ENCODE measurements around the gene KIAA1958.
A peak's percentile ranks its signal among the peaks of the same experiment; 100 is the strongest.
"Not testable (repeated sequence)": the region's sequence is repeated elsewhere in the genome, so short reads cannot be mapped to it uniquely, and the experiment has no call there.

The KIAA1958 gene

DNA sequence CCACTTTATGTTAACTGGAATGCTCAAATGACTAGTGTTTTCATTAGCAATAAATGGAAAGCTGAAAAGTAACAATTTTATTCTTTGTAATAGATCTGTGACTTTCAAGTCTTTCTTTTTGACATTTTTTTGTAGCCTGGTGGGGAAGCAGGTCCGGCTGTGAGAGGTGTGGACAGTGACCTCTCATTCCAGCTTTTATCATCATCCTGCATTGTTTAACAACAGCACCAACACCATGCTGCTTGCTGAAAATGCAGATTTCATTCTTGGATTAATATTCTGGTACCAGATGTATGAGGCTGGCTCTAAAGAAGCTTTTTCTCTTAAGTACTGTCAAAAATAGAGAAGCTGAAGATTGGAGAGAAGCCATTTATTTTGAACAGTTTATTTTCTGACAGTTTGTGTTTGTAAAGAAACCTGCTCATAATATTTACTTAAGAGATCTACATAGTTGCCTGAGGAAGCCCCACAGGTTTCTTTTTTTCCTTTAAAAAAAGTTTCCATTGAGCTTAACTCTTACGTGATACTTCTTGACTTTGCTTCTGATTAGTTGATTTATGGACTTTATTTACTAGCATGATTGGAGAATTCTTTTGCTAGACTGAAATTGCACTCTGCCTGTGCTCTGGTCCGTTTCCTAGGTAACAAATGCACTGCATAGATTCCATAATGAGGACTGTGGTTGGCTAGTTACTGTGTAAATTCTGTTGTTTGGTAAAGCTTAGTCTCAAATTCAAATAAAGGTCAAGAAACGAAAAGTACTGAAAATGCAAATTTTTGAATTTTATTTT is 3.4 kb downstream of the KIAA1958 start:
- no peak for DNase-seq

DNA sequence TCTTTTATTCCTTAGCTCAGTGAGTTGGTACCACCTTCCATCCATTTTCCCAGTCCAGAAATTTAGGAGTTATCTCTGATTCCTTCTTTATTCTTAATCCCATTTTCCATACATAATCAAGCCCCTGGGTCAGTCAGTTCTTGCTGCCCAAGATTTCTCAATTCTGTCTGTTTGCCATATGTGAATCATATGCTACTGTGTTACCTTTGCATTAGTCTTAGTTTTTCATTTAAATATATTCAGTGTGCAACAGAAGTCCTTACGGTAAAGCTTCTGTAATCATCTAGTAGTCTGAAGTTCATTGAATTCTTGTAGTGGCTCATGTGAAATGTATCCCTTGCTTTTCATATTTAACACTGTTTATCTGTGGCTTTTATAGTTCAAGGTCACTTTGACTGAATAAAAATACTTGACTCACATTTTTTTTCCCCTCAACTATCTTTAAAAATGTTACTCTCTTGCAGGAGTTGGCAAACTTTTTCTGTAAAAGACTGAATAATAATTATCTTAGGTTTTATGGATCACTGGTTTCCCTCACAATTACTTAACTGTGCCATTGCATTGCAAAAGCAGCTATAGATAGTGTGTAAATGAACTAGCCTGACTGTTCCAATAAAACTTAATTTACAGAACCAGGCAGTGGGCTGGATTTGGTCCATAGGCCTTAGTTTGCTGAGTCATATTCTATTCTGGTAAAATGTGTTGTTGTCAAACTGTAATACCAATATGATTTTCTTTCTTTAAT is 6.9 kb downstream of the KIAA1958 start:
- DNase-seq: no peak

DNA sequence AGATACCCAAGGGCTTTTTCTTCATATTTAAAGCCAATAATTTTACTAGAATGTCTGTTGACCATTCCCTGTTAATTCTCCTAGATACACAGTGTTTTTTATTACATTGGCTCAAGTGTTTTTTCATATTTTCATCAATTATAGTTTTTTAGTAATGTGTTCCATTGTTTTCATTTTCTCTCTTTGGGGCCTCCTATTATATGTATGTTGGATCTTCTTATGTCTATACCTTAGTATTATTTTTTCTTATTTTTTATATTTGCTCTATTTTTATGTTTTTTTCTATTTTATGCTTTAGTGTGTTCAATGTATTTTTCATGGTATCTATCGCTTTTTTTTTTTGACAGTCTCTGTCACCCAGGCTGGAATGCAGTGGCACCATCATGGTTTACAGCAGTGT is 7.5 kb downstream of the KIAA1958 start:
- no peak for DNase-seq

DNA sequence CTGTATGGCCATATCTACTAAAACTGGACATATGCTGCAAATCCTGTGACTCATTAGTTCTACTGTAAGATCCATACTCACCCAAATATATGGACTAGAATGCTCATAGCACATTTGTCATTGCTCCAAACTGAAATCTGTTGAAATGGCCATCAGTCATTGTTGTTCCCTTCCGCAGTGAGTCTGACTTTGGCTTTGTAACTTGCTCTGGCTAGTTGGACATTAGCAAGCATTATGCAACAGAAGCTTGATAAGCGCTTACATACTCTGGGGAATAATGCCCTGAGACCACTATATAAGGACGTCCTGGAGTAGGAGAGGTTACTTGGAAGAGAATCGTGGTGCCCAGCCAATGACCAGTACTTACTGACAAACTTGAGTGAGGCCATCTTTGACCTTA is 9.0 kb downstream of the KIAA1958 start:
- DNase-seq: peak; percentile 24 to 43

DNA sequence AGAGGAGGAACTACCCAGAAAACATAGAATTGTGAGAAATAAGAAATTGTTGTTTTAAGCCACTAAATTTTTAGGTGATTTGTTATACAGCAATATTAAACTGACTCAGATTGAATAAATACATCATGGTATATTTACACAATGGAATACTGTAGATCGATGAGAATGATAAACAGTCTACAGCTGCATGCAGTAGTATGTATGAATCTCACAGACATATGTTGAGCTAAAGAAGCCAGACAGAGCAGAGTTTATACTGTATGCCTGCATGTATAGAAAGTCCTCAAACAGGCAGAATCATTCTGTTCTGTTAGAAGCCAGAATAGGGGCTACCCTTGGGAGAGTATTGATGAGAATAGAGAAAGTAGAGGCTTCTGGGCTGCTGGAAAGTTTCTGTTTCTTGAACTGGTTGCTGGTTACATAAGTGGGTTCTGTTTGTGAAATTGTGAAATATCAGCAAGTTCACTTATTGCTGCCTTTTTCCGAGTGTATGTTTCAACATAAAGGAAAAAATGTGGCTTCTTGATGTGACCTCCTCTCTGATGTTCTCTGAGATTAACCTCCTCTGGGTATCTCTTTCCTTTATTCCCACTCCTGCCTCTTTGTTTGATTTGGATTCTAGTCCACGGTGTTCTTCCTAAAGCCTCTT is 9.6 kb downstream of the KIAA1958 start:
- DNase-seq: peak; percentile 78 to 83

DNA sequence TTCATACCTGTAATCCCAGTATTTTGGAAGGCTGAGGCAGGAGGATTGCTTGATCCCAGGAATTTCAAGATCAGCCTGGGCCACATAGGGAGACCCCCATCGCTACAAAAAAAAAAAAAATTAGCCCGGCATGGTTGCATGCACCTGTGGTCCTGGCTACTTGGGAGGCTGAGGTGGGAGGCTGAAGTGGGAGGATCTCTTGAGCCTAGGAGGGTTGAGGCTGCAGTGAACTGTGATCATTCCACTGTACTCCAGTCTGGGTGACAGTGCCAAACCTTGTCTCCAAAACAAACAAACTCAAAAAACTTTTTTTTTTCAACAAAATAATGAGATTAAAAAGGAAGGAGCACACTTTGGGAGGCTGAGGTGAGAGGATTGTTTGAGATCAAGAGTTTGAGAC is 14.2 kb downstream of the KIAA1958 start:
- no peak for DNase-seq

DNA sequence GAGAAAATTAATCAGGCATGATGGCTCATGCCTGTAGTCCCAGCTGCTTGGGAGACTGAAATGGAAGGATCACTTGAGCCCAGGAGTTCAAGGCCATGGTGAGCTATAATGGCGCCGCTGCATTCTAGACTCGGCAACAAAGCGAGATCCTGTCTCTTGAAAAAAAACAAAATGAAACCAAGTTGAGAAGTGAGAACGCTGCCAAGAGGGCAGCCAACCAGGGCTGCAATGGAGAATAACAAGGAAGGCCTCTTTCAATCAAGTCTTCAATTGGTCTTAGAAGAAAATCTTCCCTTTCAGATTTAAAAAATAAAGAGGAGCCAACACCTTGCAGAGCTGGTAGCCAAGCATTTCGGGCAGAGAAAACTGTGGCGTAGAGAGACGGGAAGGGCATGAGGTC is 14.7 kb downstream of the KIAA1958 start:
- DNase-seq: no peak

DNA sequence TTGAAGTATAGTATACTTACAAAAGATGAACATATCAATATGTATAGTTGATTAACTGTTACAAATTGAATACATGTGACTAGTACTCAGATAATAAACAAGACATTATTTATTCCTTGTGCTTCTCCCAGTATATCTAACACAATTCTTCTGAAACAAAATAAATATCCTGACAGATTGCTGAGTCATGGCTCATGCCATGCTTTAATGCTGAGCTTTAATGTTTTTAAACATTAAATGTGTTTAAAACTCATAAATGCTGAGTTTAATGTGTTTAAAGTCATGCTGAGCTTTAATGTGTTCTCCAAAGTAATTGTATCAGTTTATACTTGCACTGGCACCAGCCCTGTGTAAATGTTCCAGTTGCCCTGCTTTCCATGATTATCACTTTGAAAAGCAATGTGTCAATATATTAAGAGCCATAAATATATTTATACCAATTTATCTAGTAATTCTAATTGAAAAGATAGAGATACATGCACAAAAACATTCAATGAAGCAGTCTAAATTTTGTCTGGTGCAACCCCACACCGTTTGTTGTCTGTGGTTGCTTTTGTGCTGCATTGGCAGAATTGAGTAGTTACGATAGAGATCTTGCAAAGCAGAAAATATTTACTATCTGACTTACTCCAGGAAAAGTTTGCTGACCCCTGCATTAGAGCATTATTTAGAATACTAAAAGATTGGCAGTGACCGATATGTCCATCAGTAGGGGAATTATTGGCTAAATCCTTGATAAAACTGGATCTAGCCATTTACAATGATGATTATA is 15.7 kb downstream of the KIAA1958 start:
- DNase-seq: no peak

DNA sequence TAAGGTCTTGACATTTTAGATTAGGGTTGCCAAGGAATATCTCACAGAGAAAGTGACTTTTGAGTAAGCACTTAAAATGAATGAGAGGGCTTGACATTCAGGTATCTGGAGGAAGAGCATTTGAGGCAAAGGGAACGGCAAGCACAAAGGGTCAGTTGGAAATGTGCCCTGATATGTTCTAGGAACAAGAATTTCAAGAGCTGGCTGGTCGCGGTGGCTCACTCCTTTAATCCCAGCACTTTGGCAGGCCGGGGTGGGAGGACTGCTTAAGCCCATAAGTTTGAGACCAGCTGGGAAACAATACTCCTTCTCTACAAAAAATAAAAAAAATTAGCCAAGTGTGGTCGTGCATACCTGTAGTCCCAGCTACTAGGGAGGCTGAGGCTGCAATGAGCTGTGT is 16.5 kb downstream of the KIAA1958 start:
- DNase-seq: no peak

DNA sequence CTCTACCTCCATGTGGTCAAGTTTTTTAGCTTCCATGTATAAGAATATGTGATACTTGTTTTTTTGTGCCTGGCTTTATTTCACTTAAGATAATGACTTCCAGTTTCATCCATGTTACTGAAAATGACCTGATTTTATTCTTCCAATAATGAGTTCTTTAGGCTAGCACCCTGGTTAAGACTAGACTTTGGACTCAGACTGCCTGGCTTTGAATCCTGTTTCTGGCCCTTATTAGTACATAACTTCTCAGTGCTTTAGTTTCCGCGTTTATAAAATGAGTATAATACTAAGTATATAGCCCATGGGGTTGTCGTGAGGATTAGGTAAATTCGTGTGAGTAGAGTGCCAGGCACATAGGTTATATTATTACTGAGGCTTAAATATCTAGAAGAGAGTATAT is 18.5 kb downstream of the KIAA1958 start:
- no peak for DNase-seq

DNA sequence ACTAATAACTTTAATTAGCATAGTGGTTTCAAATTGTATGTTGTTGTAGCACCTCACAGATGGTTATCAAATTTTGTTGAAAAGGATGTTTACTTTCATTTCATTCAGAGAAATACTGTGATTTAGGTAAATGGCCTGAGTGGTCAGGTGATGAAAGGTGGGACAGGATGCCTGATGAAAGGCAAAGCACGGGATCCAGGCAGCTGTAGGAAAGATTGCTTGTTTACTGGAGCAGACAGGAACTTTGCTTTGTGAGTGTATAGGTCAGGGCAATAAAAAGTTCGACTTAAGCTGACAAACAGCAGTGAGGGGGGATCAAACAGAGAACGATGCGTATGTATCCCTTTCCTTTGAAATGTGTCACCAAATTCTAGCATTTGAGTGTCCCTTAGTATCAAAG is 19.0 kb downstream of the KIAA1958 start:
- no peak for DNase-seq

DNA sequence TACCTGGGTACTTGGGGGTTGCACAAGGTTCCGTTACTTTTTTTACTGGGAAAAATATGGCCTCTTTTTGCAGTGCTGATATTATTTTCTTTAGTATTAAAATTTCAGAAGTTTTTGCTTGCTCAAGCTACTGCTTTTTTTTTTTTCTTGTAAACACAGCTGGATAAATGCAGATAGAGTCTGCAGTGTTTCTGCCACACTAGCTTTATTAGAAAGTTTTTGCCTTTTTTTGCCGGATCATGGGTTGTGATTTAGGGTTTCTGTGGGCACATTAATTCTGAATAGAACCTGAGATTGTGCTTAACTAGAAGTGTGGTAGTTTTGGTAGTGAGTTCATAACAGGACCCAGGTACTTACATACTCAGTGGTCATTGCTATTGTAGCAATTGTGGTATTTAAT is 19.9 kb downstream of the KIAA1958 start:
- no peak for DNase-seq

DNA sequence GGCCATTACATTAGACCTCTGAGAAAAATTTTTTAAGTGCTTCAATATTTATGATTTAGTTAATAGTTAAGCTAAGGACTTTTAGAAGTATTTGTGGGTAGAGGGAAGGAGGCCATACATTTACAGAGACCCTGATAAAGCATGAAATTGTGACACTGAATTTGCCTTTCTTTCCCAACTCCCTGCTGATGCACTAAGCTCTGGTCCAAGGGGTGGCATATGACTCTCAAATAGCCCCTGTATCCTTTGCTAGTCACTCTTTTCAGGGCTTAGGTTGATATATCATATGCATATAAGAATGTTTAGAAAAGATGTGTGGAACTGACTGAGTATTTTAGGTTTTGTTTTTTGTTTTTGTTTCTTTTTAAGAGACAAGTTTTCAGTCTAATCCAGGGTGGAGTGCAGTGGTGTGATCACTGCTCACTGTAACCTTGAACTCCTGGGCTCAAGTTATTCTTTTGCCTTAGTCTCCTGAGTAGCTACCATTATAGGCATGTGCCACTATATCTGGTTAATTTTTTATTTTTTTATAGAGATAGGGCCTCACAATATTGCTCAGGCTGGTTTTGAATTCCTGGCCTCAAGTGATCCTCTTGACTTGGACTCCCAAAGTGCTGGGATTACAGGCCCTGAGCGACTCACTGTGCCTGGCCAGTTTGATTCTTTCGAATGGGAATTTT is 20.5 kb downstream of the KIAA1958 start:
- DNase-seq: no peak

DNA sequence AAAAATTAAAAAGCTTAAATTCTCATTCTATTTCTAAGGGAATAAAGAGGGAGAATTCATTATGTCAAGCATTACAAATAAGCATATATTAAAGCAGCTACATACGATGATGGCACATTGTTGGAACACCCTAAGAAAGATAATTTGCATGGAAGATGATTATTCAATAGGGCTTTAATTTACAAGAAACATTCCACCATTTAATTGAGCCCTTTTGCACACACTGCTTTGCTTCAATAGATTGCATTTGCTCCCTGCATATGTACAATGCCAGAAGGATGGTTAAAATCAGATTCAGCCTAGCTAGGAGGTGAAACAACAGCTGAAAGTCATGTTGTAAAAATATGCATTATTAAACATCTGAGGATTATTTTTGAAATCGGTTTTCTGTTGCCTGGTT is 21.8 kb downstream of the KIAA1958 start:
- no peak for DNase-seq

DNA sequence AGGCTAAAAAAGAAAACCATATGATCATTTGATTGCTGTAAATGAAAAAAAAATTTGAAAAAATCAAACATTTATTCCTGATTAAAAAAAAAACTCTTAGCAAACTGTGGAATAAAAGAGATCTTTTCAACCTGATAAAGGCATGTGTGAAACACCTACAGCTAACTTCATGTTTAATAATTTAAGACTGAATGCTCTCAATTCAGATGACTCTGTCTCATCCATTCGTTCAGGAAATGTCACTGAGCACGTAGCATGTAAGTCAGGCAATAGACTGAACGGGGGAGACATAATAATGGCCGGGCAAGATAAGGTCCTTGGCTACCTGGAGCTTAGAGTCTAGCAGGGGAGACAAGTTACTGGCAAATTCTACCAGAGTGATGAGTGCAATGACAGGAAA is 25.8 kb downstream of the KIAA1958 start:
- not testable (repeated sequence) for DNase-seq

DNA sequence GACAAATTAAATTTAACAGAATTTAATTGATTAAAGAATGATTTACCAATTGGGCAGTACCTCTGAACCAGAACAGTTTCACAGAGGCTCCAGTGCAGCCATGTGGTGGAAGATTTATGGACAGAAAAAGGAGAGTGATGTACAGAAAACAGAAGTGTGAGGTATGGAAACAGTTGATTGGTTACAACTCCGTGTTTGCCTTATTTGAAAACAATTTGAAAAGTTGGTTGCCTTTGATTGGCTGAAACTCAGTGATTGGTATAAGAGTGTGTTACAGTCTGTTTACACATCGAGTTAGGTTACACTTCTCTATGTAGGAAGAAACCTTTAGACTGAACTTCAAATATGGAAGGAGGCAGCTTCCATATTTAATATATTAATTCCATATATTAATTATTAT is 30.1 kb downstream of the KIAA1958 start:
- no peak for DNase-seq

DNA sequence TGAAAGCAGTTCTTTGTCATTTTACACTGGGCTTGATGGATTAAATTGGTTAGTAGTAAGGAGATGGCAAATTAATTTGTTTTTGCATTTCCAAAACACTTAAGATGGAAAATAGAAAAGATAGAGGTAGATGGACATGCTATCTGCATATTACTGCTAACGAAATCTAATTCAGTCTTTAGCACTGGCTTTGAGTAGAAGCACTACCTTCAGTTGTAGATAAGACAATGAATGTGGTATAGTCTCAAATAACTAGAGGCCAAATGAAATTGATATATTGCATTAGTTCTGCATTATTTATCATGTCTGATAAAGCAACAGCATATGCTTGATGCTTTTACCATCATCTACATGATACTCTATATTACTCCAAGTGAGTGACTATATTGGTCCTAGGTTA is 33.4 kb downstream of the KIAA1958 start:
- no peak for DNase-seq

DNA sequence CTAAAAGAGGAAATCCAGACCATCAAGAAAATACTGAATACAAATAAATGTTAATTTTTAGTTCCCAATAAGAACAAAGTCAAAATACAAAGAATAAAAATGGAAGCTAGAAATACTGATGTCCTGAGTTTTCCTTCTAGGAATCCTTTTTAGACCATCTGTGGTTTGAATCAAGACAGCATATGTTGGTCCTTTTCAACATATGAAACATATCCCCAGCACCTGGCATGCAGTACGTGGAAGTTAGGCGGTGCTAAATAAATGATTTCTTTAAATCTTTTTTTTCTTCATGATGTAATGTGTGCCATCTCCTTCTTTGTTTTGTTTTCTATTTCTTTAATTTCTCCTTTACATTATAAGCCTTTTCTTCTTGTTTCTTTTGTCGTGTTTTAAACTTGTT is 34.0 kb downstream of the KIAA1958 start:
- DNase-seq: no peak

DNA sequence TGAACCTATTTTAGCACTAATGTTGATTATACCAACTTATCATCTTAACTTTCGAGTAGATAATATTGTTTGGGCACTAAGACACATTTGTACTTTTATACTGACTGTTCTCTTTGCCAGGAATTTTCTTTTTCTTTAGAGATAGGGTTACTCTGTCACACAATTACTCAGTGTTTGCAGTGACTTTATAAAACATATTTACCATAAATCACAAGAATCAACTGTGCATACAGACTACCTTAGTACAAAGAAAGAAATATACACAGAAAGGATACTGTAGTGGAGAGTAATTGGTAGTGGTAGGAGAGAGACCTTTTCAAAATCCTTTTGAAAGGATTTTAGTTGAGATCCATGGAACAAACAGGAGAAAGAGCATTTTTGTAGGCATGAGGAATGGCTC is 40.3 kb downstream of the KIAA1958 start:
- no peak for DNase-seq

DNA sequence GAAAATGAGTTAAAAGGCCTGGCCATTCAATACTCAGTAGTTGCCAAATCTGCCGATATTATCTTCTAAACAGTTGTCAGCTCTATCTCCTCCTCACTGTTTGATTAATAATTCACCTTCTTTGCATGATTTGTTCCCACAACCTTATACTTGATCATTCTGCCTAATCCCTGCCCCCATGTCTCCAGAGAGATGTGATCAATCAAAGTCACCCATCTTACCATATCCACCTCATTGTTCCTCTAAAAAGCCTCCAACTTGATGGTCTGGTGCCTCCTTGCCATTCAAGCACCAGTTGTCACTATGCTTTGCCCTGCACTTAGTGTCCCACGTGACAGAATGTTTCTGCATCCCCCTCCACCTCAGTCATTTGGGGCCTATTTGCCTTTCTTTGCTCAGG is 41.3 kb downstream of the KIAA1958 start:
- no peak for DNase-seq

DNA sequence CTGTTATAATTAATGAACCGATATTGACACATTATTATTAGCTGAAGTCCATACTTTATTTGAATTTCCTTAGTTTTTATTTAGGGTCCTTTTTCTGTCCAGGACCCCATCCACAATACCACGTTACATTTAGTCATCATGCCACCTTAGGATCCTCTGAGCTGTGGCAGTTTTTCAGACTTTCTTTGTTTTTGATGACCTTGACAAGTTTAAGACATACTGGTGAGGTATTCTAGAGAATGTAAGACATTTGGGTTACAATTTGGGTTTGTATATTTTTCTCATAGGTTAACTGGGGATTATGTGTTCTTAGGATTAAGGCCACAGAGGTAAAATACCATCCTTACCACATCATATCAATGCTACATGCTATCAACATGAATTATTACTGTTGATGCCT is 42.7 kb downstream of the KIAA1958 start:
- no peak for DNase-seq

DNA sequence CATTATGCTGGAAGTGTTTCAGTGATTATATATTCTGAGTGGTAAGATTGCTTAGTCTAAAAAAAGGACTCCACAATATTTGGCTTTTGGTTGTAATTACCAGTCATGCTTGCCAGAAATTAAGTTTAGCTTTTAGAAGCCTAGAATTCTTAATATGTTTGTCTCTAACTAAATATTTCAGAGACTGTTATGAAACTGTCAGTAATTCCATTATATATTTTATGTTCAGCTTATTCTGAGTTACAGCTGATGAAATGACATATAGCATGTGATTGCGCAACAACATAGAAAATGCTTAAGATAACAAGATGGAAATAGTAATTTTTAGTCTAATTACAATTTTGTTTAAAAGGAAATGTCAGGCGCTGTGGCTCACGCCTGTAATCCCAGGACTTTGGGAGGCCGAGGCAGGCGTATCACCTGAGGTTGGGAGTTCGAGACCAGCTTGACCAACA is 44.2 kb downstream of the KIAA1958 start:
- no peak for DNase-seq

Measured in inflammatory macrophage treated with lipopolysaccharide for 1 hour (primary cell).